GM18526 (cell line): ENCODE measurements around the gene NRDE2.

Source experiments
- POLR2A ChIP-seq: IDR thresholded peaks from 3 replicates; pipeline ENCODE4 v1.6.1; 2011; ENCODE audit not compliant: insufficient read length; ENCODE audit errors: extremely low read depth

NRDE2 gene

GRCh38 chr14:90235179-90235976, 96.4 kb downstream of the NRDE2 start:
- no peak for TF ChIP-seq POLR2A

GRCh38 chr14:90228478-90228877, 103.3 kb downstream of the NRDE2 start:
- no peak for TF ChIP-seq POLR2A
